Ovary (tissue), 9 donors: ENCODE results near the gene UBL4A. TPM values are rescaled to one million over a fixed set of nuclear protein-coding genes. Genes with fewer than 3 reads are reported as not detected.

Source experiments
- DNase-seq, 5 donors: peaks; one replicate each; pipeline ENCODE4 v3.0.0-alpha.2; 2019 to 2020
- H3K27ac ChIP-seq, 2 donors: fragments of 200-600 bp; one replicate each; pipeline versions ENCODE4 v1.5.1 to v1.8.0; 2019 to 2022
- H3K27me3 ChIP-seq: fragments of 200-600 bp; one replicate; pipeline ENCODE4 v1.8.0; 2022
- H3K36me3 ChIP-seq: fragments of 200-600 bp; sonication (generic); one replicate; pipeline ENCODE4 v1.5.1; 2019
- H3K4me1 ChIP-seq: one replicate; pipeline ENCODE4 v1.8.1; 2013; ENCODE audit warnings: mild to moderate bottlenecking, moderate library complexity; ENCODE audit not compliant: insufficient read depth
- H3K4me3 ChIP-seq: fragments of 200-600 bp; sonication (generic); one replicate; pipeline ENCODE4 v1.5.1; 2017
- H3K9me3 ChIP-seq, 2 donors: fragments of 200-600 bp in 1 of 2; sonication (generic) in 1 of 2; one replicate each; pipeline versions ENCODE4 v1.5.1 to v1.8.1; 2013 to 2019; ENCODE audit warnings: mild to moderate bottlenecking in 1 of 2, moderate library complexity in 1 of 2
- CTCF ChIP-seq, 3 donors: fragments of 450-650 bp in 2 of 3; fragments of 200-600 bp in 1 of 3; IDR thresholded peaks; one replicate each; pipeline versions ENCODE4 v1.5.1 to v1.8.0; 2016 to 2022; ENCODE audit warnings: antibody characterized with exemption in 3 of 3, mild to moderate bottlenecking in 1 of 3
- EP300 ChIP-seq: sonication (generic); formaldehyde crosslinking; IDR thresholded peaks from one replicate; pipeline ENCODE4 v1.6.1; 2017; ENCODE audit warnings: antibody characterized with exemption
- POLR2A ChIP-seq: fragments of 450-650 bp; IDR thresholded peaks from one replicate; pipeline ENCODE4 v1.6.1; 2017; ENCODE audit warnings: antibody characterized with exemption, mild to moderate bottlenecking, moderate library complexity
- WGBS, 3 donors: extraction: QIAGEN DNeasy Blood & Tissue Kit in 1 of 3; methylation state at CpG; one replicate each; pipeline versions ENCODE4 v1.1.5 to v1.1.7; 2013 to 2017; 5-methylcytosine and 5-hydroxymethylcytosine counted together
- intact Hi-C, 4 donors: fragments of 100-400 bp; cut with DNase I; formaldehyde crosslinking; loops; one replicate each; pipeline versions ENCODE4 v1.11.0 to v1.15.1; 2022 to 2023
- polyA plus RNA-seq, 2 donors: library from polyadenylated mRNA; stranded (reverse); fragments of 200-250 nt in 1 of 2; fragments of 350-450 nt in 1 of 2; fragmentation: Illumina TruSeq in 1 of 2; extraction: RNeasy Lipid Tissue Mini Kit (QIAGEN cat#74804) in 1 of 2; gene quantifications; one replicate each; pipeline ENCODE4 v1.2.3, GENCODE V29; 2013 to 2014
- total RNA-seq, 7 donors: library from RNA; depleted of rRNA in 2 of 7; stranded (reverse); fragments of >200 nt in 2 of 7; fragmentation: NEBNext Ultra II Directional in 3 of 7; extraction: Animal tissue kit (Norgen Biotek cat#: 25700) in 3 of 7; gene quantifications; one replicate each; pipeline versions ENCODE4 v1.1.0 to v1.2.4, GENCODE V29; 2016 to 2023
- donor health status: DM: no; HTN: no; CAD: no; lungs with moderate emphysema.
- donor health status: DM: no; HTN: no; CAD: no.
- donor health status: Bipolar disorder and iron deficiency.
- donor health status: DM: yes; HTN: yes; CAD: no.
- donor health status: DM: no; HTN: no; CAD: no.
- donor health status: DM: yes; HTN: yes; CAD: no.

Gene UBL4A
- total and polyA plus RNA-seq, 9 donors, result 14.6 to 35.5 (median 27.9) TPM

GRCh38 chrX:154470914-154471568 lies 15.4 kb downstream of the UBL4A start:
- DNase-seq, result no peak
- intact Hi-C loops, result no loop called here
- WGBS, 3 donors, result 83 to 91% (median 85%) methylated on average over 23 of the region's 23 CpGs
- H3K36me3 ChIP-seq, result no peaks in the 10 kb centered on the region
- no peaks in the 10 kb centered on the region for H3K9me3 ChIP-seq
- TF ChIP-seq CTCF (IDR thresholded peaks at IDR 0.05) (no peak), POLR2A (no peak), EP300 (no peak)
- H3K27me3 ChIP-seq, result no peaks in the 10 kb centered on the region
- no peak overlapping the region for H3K4me3 ChIP-seq
- no peaks in the 10 kb centered on the region for H3K4me1 ChIP-seq
- no peak overlapping the region for H3K27ac ChIP-seq

- 88 to 90% (median 89%) methylated on average over 14 of the region's 14 CpGs for WGBS, 3 donors
Measured at GRCh38 chrX:154470434-154470833, 16.0 kb downstream of the UBL4A start.

GRCh38 chrX:154469880-154470279 lies 16.5 kb downstream of the UBL4A start:
- WGBS, 3 donors, result 86 to 90% (median 88%) methylated on average over 18 of the region's 18 CpGs
- Histone ChIP-seq H3K4me1 (no peaks in the 10 kb centered on the region), H3K36me3 (no peaks in the 10 kb centered on the region), H3K9me3 (no peaks in the 10 kb centered on the region), H3K27me3 (no peaks in the 10 kb centered on the region), H3K4me3 (no peak overlapping the region), H3K27ac (no peak overlapping the region)
- intact Hi-C loops, result no loop called here
- no peak for TF ChIP-seq EP300
- no peak for TF ChIP-seq CTCF (IDR thresholded peaks at IDR 0.05)
- TF ChIP-seq POLR2A, result no peak
- no peak for DNase-seq

More at GRCh38 chrX:154470434-154470833, 16.0 kb downstream of the UBL4A start:
- DNase-seq, result no peak
- no peaks in the 10 kb centered on the region for H3K4me1 ChIP-seq
- intact Hi-C loops, result no loop called here
- TF ChIP-seq EP300 (no peak), CTCF (IDR thresholded peaks at IDR 0.05) (no peak), POLR2A (no peak)
- H3K4me3 ChIP-seq, result no peak overlapping the region
- H3K9me3 ChIP-seq, result no peaks in the 10 kb centered on the region
- no peaks in the 10 kb centered on the region for H3K27me3 ChIP-seq
- H3K27ac ChIP-seq, result no peak overlapping the region
- no peaks in the 10 kb centered on the region for H3K36me3 ChIP-seq

DNA sequence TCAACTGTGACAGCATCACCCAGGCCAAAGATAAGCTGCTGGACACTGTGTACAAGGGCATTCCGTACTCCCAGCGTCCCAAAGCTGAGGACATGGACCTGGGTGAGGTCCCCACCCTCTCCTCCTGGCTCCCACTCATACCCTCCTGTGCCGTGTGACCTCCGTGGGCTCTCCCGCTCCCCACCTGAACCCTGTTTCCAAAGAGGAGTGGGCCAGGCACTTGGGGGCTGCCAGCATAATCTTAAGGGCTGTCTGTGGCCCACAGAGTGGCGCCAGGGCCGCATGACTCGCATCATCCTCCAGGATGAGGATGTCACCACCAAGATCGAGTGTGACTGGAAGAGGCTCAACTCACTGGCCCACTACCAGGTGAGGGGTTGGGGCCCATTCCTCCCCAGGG lies 17.3 kb downstream of the UBL4A start:
- WGBS, 3 donors, result 83 to 88% (median 83%) methylated on average over 9 of the region's 9 CpGs
- no peak for TF ChIP-seq EP300
- no peak for TF ChIP-seq CTCF (IDR thresholded peaks at IDR 0.05)
- TF ChIP-seq POLR2A, result no peak
- no peak for DNase-seq
- Histone ChIP-seq H3K9me3 (no peaks in the 10 kb centered on the region), H3K4me3 (no peak overlapping the region), H3K27ac (no peak overlapping the region), H3K36me3 (no peaks in the 10 kb centered on the region), H3K4me1 (no peaks in the 10 kb centered on the region), H3K27me3 (no peaks in the 10 kb centered on the region)
- intact Hi-C loops, result no loop called here
